PFSK-1 (cell line): ENCODE measurements around the gene SRA1. TPM values are rescaled to one million over a fixed set of nuclear protein-coding genes. Genes with fewer than 3 reads are reported as not detected.

Source experiments
- FOXP2 ChIP-seq: optimal IDR thresholded peaks from 2 replicates; pipeline ENCODE3; 2011; ENCODE audit warnings: borderline replicate concordance, control low read depth, inconsistent platforms; ENCODE audit not compliant: insufficient read depth; ENCODE audit errors: extremely low read length, extremely low read depth
- POLR2AphosphoS5 ChIP-seq: IDR thresholded peaks from 2 replicates; pipeline ENCODE4 v1.6.1; 2012; ENCODE audit warnings: low read depth, mild to moderate bottlenecking, control low read depth, low read length, moderate library complexity
- SIN3A ChIP-seq: IDR thresholded peaks from 2 replicates; pipeline ENCODE4 v1.6.1; 2012; ENCODE audit warnings: mild to moderate bottlenecking, low read length, moderate library complexity, borderline replicate concordance; ENCODE audit not compliant: insufficient read depth
- TAF1 ChIP-seq: IDR thresholded peaks from 2 replicates; pipeline ENCODE4 v1.6.1; 2012; ENCODE audit warnings: low read length, control low read depth, borderline replicate concordance; ENCODE audit not compliant: insufficient read depth
- polyA plus RNA-seq: library from polyadenylated mRNA; unstranded; fragments of >200 nt; gene quantifications from one replicate; pipeline ENCODE4 v1.2.1, GENCODE V29; 2012; ENCODE audit warnings: low read depth, missing spikeins; ENCODE audit not compliant: insufficient read length
- TF ChIP-seq, protein P1 (sequence below), 2 experiments: IDR thresholded peaks; 2 replicates each; pipeline versions ENCODE4 v1.6.1 to v1.8.0; 2011 to 2012; ENCODE audit warnings: low read depth in 2 of 2, low read length in 2 of 2, control low read depth in 1 of 2, inconsistent platforms in 1 of 2, mild to moderate bottlenecking in 1 of 2, moderate library complexity in 1 of 2; ENCODE audit not compliant: insufficient read depth in 1 of 2

SRA1 gene
- 51.8 TPM for polyA plus RNA-seq

- TF ChIP-seq TAF1 (peak; percentile 95; the same call in 1 of the 2 replicates), FOXP2 (no peak), POLR2AphosphoS5 (peak; percentile 98), SIN3A (peak; percentile 87; the same call in 1 of the 2 replicates)
- TF ChIP-seq, protein P1, sequence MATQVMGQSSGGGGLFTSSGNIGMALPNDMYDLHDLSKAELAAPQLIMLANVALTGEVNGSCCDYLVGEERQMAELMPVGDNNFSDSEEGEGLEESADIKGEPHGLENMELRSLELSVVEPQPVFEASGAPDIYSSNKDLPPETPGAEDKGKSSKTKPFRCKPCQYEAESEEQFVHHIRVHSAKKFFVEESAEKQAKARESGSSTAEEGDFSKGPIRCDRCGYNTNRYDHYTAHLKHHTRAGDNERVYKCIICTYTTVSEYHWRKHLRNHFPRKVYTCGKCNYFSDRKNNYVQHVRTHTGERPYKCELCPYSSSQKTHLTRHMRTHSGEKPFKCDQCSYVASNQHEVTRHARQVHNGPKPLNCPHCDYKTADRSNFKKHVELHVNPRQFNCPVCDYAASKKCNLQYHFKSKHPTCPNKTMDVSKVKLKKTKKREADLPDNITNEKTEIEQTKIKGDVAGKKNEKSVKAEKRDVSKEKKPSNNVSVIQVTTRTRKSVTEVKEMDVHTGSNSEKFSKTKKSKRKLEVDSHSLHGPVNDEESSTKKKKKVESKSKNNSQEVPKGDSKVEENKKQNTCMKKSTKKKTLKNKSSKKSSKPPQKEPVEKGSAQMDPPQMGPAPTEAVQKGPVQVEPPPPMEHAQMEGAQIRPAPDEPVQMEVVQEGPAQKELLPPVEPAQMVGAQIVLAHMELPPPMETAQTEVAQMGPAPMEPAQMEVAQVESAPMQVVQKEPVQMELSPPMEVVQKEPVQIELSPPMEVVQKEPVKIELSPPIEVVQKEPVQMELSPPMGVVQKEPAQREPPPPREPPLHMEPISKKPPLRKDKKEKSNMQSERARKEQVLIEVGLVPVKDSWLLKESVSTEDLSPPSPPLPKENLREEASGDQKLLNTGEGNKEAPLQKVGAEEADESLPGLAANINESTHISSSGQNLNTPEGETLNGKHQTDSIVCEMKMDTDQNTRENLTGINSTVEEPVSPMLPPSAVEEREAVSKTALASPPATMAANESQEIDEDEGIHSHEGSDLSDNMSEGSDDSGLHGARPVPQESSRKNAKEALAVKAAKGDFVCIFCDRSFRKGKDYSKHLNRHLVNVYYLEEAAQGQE (IDR thresholded peaks at IDR 0.05; ENCODE audit: insufficient read depth in 1 of 2, low read depth in 2 of 2, low read length in 2 of 2), result peak; percentile 59 to 63; a peak in 2 of 4 replicates
Observed at GRCh38 chr5:140557136-140557805, at the start of gene SRA1. Gene SRA1, minus strand, starts transcription at chr5:140557473. Its CDS starts 21 bp downstream, at chr5:140557452.

DNA sequence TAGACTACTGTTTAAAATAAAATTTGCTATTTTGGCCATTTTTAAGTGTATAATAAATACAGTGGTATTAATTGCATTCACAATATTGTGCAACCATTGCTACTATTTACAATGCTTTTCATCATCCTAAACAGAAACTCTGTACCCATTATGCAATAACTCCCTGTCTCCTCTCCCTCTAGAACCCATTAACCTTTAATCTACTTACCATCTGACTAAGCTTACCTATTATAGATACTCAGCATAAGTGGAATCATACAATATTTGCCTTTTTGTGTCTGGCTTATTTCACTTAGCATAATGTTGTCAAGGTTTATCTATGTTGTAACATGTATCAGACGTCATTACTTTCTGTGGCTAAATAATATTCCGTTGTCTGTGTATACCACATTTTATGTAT lies 49.8 kb upstream of the SRA1 start:
- TF ChIP-seq POLR2AphosphoS5 (no peak), TAF1 (no peak), SIN3A (no peak), FOXP2 (no peak)
- TF ChIP-seq, protein P1 (IDR thresholded peaks at IDR 0.05; ENCODE audit: insufficient read depth in 1 of 2, low read depth in 2 of 2, low read length in 2 of 2), result no peak

GRCh38 chr5:140605879-140606278 lies 48.6 kb upstream of the SRA1 start:
- no peak for TF ChIP-seq TAF1
- TF ChIP-seq SIN3A, result no peak
- TF ChIP-seq POLR2AphosphoS5, result no peak
- no peak for TF ChIP-seq FOXP2
- TF ChIP-seq, protein P1 (IDR thresholded peaks at IDR 0.05; ENCODE audit: insufficient read depth in 1 of 2, low read depth in 2 of 2, low read length in 2 of 2), result no peak

GRCh38 chr5:140603734-140604133 lies 46.5 kb upstream of the SRA1 start:
- TF ChIP-seq FOXP2 (no peak), TAF1 (no peak), POLR2AphosphoS5 (no peak)
- TF ChIP-seq, protein P1 (IDR thresholded peaks at IDR 0.05; ENCODE audit: insufficient read depth in 1 of 2, low read depth in 2 of 2, low read length in 2 of 2), result no peak

GRCh38 chr5:140602147-140602546 lies 44.9 kb upstream of the SRA1 start:
- no peak for TF ChIP-seq FOXP2

GRCh38 chr5:140600096-140600495 lies 42.8 kb upstream of the SRA1 start:
- TF ChIP-seq, protein P1 (IDR thresholded peaks at IDR 0.05; ENCODE audit: insufficient read depth in 1 of 2, low read depth in 2 of 2, low read length in 2 of 2), result no peak
- TF ChIP-seq SIN3A (no peak), TAF1 (no peak), FOXP2 (no peak), POLR2AphosphoS5 (no peak)
